Measurements from ENCODE around the gene IL20RB.

DNA sequence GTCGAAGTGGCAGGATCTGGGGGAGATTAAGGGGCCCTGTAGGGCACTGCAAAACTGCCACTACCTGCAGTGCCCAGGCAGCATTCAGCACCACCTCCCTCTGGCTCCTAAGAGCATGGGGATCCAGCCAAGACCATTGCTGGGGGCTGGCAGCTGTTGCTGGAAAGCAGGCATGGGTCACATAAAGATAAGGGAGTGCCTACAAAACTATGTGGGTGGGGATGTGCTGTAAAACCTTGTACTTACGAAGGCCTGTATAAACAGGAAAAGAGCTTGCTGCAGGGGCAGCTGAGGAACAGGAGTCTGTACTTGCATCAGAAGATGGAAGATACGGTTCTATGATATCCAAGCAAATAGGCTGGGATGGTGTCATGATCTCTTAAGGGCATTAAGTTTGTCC, 27.1 kb downstream of the IL20RB start:
- TF ChIP-seq, protein P1, sequence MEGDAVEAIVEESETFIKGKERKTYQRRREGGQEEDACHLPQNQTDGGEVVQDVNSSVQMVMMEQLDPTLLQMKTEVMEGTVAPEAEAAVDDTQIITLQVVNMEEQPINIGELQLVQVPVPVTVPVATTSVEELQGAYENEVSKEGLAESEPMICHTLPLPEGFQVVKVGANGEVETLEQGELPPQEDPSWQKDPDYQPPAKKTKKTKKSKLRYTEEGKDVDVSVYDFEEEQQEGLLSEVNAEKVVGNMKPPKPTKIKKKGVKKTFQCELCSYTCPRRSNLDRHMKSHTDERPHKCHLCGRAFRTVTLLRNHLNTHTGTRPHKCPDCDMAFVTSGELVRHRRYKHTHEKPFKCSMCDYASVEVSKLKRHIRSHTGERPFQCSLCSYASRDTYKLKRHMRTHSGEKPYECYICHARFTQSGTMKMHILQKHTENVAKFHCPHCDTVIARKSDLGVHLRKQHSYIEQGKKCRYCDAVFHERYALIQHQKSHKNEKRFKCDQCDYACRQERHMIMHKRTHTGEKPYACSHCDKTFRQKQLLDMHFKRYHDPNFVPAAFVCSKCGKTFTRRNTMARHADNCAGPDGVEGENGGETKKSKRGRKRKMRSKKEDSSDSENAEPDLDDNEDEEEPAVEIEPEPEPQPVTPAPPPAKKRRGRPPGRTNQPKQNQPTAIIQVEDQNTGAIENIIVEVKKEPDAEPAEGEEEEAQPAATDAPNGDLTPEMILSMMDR (IDR thresholded peaks at IDR 0.05) = no peak
- no peak for TF ChIP-seq POLR2A (IDR thresholded peaks at IDR 0.05)

All from adrenal gland (tissue), 5 donors.